Liver (tissue), 9 donors: ENCODE data around the gene SCNN1B. TPM values are rescaled to one million over a fixed set of nuclear protein-coding genes. Genes with fewer than 3 reads are reported as not detected.

Experiments used
- DNase-seq: peaks from one replicate; pipeline ENCODE4 v3.0.0-alpha.2; 2017; ENCODE audit warnings: low spot score
- H3K27ac ChIP-seq, 2 donors: one replicate each; pipeline ENCODE4 v1.7.0; 2013; ENCODE audit warnings: inconsistent platforms in 2 of 2, low read length in 2 of 2, control low read depth in 1 of 2, low read depth in 1 of 2, mild to moderate bottlenecking in 1 of 2
- H3K27me3 ChIP-seq, 4 donors: one replicate each; pipeline versions ENCODE4 v1.6.1 to v1.7.0; 2013; ENCODE audit warnings: low read length in 3 of 4, inconsistent platforms in 1 of 4, mild to moderate bottlenecking in 1 of 4, moderate library complexity in 1 of 4; ENCODE audit not compliant: control insufficient read depth in 4 of 4, insufficient read depth in 4 of 4
- H3K36me3 ChIP-seq, 4 donors: one replicate each; pipeline versions ENCODE4 v1.6.1 to v1.7.0; 2013; ENCODE audit warnings: low read length in 3 of 4, mild to moderate bottlenecking in 3 of 4, low read depth in 1 of 4, moderate library complexity in 1 of 4; ENCODE audit not compliant: control insufficient read depth in 4 of 4, insufficient read depth in 3 of 4
- H3K4me1 ChIP-seq, 4 donors: one replicate each; pipeline versions ENCODE4 v1.6.1 to v1.7.0; 2013; ENCODE audit warnings: low read length in 3 of 4, mild to moderate bottlenecking in 3 of 4, moderate library complexity in 1 of 4; ENCODE audit not compliant: control insufficient read depth in 4 of 4, insufficient read depth in 4 of 4
- H3K4me3 ChIP-seq, 3 donors: one replicate each; pipeline versions ENCODE4 v1.6.1 to v1.7.0; 2013; ENCODE audit warnings: low read length in 3 of 3, control low read depth in 1 of 3, low read depth in 1 of 3, mild to moderate bottlenecking in 1 of 3
- H3K9ac ChIP-seq, 2 donors: one replicate each; pipeline ENCODE4 v1.7.0; 2013; ENCODE audit warnings: low read length in 2 of 2, mild to moderate bottlenecking in 2 of 2, moderate library complexity in 2 of 2, control low read depth in 1 of 2, low read depth in 1 of 2
- H3K9me3 ChIP-seq, 4 donors: one replicate each; pipeline versions ENCODE4 v1.6.1 to v1.7.0; 2013; ENCODE audit warnings: low read length in 3 of 4; ENCODE audit not compliant: control insufficient read depth in 4 of 4
- ATF3 ChIP-seq: IDR thresholded peaks from 2 replicates; pipeline ENCODE4 v1.6.1; 2016; ENCODE audit warnings: antibody characterized with exemption
- CTCF ChIP-seq: fragments of 150-350 bp; IDR thresholded peaks from 2 replicates; pipeline ENCODE4 v1.5.1; 2017; ENCODE audit warnings: improper control_type of control experiment, low read depth, low read length; ENCODE audit not compliant: missing input control
- EGR1 ChIP-seq, 2 donors: IDR thresholded peaks; 2 replicates each; pipeline ENCODE4 v1.6.1; 2016 to 2018; ENCODE audit warnings: antibody characterized with exemption in 2 of 2, low read depth in 2 of 2
- FOXA1 ChIP-seq: IDR thresholded peaks from 2 replicates; pipeline ENCODE4 v1.6.1; 2016; ENCODE audit warnings: antibody characterized with exemption
- FOXA2 ChIP-seq: IDR thresholded peaks from 2 replicates; pipeline ENCODE4 v1.6.1; 2016; ENCODE audit warnings: antibody characterized with exemption
- GABPA ChIP-seq, 2 donors: IDR thresholded peaks in 1 of 2; conservative IDR thresholded peaks in 1 of 2; 2 replicates each; pipeline ENCODE4 v1.6.1; 2016; ENCODE audit warnings: antibody characterized with exemption in 2 of 2, mild to moderate bottlenecking in 1 of 2, moderate library complexity in 1 of 2
- HNF4A ChIP-seq, 2 donors: conservative IDR thresholded peaks; 2 replicates each; pipeline ENCODE4 v1.6.1; 2016; ENCODE audit warnings: antibody characterized with exemption in 2 of 2, mild to moderate bottlenecking in 2 of 2
- HNF4G ChIP-seq: IDR thresholded peaks from 2 replicates; pipeline ENCODE4 v1.6.1; 2016; ENCODE audit warnings: antibody characterized with exemption
- JUND ChIP-seq, 2 donors: IDR thresholded peaks; 2 replicates each; pipeline ENCODE4 v1.6.1; 2016; ENCODE audit warnings: antibody characterized with exemption in 2 of 2
- MAX ChIP-seq: IDR thresholded peaks from 2 replicates; pipeline ENCODE4 v1.6.1; 2016; ENCODE audit warnings: antibody characterized with exemption
- NR2F2 ChIP-seq: IDR thresholded peaks from 2 replicates; pipeline ENCODE4 v1.6.1; 2016; ENCODE audit warnings: antibody characterized with exemption
- RAD21 ChIP-seq, 2 donors: IDR thresholded peaks; 2 replicates each; pipeline ENCODE4 v1.6.1; 2016; ENCODE audit warnings: antibody characterized with exemption in 2 of 2, mild to moderate bottlenecking in 2 of 2
- REST ChIP-seq: IDR thresholded peaks from 2 replicates; pipeline ENCODE4 v1.6.1; 2016; ENCODE audit warnings: antibody characterized with exemption, mild to moderate bottlenecking
- RXRA ChIP-seq, 2 donors: IDR thresholded peaks; 2 replicates each; pipeline ENCODE4 v1.6.1; 2017 to 2018; ENCODE audit warnings: antibody characterized with exemption in 2 of 2, mild to moderate bottlenecking in 1 of 2
- SP1 ChIP-seq: IDR thresholded peaks from 2 replicates; pipeline ENCODE4 v1.6.1; 2018; ENCODE audit warnings: antibody characterized with exemption, mild to moderate bottlenecking
- TAF1 ChIP-seq: conservative IDR thresholded peaks from 2 replicates; pipeline ENCODE4 v1.6.1; 2016; ENCODE audit warnings: antibody characterized with exemption, mild to moderate bottlenecking
- YY1 ChIP-seq: IDR thresholded peaks from 2 replicates; pipeline ENCODE4 v1.6.1; 2016; ENCODE audit warnings: antibody characterized with exemption, mild to moderate bottlenecking
- ZBTB33 ChIP-seq: IDR thresholded peaks from 2 replicates; pipeline ENCODE4 v1.6.1; 2016; ENCODE audit warnings: antibody characterized with exemption
- WGBS: extraction: QIAGEN DNeasy Blood & Tissue Kit; methylation state at CpG from one replicate; pipeline ENCODE4 v1.1.7; 2013; 5-methylcytosine and 5-hydroxymethylcytosine counted together
- polyA plus RNA-seq, 2 donors: library from polyadenylated mRNA; stranded (reverse) in 1 of 2; unstranded in 1 of 2; fragments of 200-250 nt in 1 of 2; fragments of >200 nt in 1 of 2; fragmentation: Nextera tagmentation in 1 of 2; extraction: Ambion mirVana in 1 of 2; gene quantifications; one replicate each; pipeline versions ENCODE4 v1.2.1 to v1.2.3, GENCODE V29; 2013 to 2015
- total RNA-seq, 2 donors: library from RNA; depleted of rRNA; stranded (reverse); fragments of >200 nt; gene quantifications; one replicate each; pipeline ENCODE4 v1.2.3, GENCODE V29; 2014
- donor health status: healthy.
- donor health status: healthy.
- donor health status: healthy.
- donor health status: healthy.
- donor health status: healthy.

Gene SCNN1B
- total and polyA plus RNA-seq, 4 donors, result 0.08 to 0.17 (median 0.14) TPM; not detected in 1

GRCh38 chr16:23354246-23354645 is 52.1 kb downstream of the SCNN1B start:
- TF ChIP-seq JUND (IDR thresholded peaks at IDR 0.05) (no peak), CTCF (no peak), MAX (no peak), RXRA (IDR thresholded peaks at IDR 0.05) (no peak), HNF4A (conservative IDR thresholded peaks at IDR 0.05) (no peak), EGR1 (IDR thresholded peaks at IDR 0.05; ENCODE audit: low read depth in 2 of 2) (no peak), REST (no peak), SP1 (no peak), NR2F2 (no peak), HNF4G (no peak), YY1 (no peak), TAF1 (no peak), ZBTB33 (no peak), ATF3 (no peak), FOXA2 (no peak), RAD21 (IDR thresholded peaks at IDR 0.05) (no peak), FOXA1 (no peak), GABPA (IDR thresholded peaks at IDR 0.05 in 1 of 2, conservative IDR thresholded peaks at IDR 0.05 in 1 of 2) (no peak)
- no peak for DNase-seq
- no peaks in the 10 kb centered on the region for H3K9me3 ChIP-seq
- no peaks in the 10 kb centered on the region for H3K36me3 ChIP-seq
- H3K4me3 ChIP-seq, result no peak overlapping the region
- H3K27me3 ChIP-seq, result peaks cover 0 to 2% (median 0%) of the 10 kb centered on the region in 4 donors
- H3K4me1 ChIP-seq, result no peaks in the 10 kb centered on the region
- 83% methylated on average over 9 of the region's 9 CpGs for WGBS
- no peak overlapping the region for H3K27ac ChIP-seq
- no peak overlapping the region for H3K9ac ChIP-seq
